COR-L47 (cell line): ENCODE data around the gene CIROP.

Experiments
- DNase-seq: peaks from one replicate; lab custom pipeline; 2025; lab: John Stamatoyannopoulos, UW

CIROP gene

DNA sequence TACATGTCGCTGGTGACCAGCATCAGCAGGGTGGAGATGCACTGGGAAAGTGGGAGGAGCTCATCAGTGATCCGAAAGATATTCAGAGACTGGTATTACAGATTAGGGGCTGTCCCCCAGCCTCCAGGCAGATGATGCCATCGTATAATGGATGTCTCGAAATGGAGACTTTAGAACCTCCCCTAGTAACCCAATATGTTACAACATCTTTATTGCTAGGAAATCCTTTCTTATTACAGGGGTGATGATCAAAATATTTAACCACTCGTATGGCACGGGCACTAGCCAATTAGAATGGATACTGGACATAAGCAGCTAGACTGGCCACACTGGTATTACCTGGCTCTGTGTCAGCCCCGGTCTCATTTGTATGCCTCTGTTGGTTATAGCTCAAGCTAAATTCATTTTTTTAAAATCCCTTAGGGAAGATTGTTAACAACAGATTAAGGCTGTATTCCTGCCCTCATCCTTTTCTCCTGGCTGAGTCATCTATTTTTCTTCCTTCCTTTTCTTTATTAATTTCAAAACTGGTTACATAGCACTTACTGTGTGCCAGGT is 25.0 kb upstream of the CIROP start:
- DNase-seq = no peak

DNA sequence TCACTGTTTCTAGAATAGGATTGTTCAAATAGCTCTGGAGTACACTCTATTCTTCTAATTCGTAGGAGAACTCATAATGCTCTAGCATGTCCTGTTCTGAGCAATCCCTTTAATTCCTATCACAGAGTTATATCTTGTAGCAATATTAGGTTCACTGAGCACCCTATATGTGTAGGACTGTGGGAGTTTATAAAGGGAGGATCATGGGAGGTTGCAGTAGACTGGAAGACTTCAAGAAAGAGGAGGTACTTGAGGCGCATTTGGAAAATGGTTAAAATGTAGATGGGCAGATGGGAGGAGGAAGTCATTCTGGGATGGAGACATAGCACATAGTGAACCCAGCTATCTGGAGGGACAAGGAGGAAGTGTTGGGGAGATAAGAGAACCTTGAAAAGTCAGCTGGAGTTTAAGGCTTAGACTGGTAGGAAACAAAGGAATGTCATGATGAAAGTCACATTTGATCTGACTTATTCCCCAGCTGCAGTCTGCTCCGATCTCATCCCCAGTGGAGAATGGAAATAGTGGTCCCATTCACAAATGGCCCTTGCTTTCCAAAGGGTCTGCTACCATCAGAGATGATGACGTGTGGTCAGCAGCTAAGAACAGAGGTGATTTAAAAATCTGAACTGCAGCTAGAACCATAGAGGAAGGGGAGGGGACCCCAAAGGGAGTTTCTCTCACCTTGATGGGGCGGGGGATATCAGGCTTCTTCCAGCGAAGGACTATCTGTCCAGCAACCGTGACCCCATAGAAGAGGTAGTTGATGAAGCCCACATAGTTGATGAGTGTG is 24.4 kb upstream of the CIROP start:
- no peak for DNase-seq

DNA sequence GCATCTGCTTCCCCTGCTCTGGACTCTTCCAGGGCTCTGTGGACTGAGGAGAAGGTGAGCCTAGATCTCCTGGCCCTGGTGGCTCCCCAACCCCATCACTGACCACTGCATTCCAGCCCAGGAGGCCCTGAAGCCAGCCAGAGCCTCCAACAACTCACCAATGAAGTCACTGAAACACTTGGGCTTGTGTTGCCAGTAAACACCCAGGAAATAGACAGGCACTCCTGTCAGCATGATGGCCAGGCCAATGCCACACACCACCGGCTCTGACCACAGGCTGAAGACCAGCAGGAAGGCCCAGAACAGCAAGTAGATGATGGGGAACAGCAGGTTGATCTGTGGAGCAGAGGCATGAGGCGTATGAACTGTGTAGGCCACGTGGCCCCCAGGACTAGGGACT is 23.1 kb upstream of the CIROP start:
- no peak for DNase-seq

DNA sequence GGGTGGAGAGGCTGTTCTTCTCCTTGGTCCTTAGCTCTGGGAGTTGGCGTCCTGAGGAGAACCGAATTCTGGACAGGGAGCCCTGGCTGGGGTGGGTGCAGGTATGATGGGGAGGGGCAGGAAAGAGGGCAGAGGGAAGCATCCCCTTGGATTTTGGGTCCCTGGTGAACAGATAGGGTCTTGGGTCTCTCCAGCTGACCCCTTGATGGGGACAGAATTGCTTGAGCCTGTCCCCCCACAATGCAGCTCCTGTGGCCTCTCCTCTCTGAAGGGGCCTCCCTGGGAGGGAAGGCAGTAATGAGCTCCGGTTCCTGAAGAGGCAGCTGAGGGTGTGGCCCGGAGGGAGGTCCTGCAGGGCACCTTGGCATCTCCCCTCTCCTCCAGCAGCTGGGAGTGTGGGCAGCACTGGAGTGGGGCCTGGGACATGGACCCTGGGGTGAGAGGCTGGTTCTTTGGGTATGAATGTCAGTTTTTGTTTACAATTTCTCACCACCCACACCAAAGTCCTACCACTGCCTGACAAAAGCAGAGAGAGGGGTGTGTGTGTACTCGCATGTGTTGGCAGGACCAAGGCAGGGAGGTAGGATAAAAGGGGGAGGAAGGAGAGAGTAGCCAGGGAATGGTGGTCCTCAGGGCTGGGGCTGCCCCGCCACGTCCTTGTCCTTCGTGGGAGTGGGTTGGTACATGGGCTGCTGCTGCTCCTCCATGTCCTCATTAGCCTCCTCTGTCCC is 21.9 kb upstream of the CIROP start:
- DNase-seq = no peak

DNA sequence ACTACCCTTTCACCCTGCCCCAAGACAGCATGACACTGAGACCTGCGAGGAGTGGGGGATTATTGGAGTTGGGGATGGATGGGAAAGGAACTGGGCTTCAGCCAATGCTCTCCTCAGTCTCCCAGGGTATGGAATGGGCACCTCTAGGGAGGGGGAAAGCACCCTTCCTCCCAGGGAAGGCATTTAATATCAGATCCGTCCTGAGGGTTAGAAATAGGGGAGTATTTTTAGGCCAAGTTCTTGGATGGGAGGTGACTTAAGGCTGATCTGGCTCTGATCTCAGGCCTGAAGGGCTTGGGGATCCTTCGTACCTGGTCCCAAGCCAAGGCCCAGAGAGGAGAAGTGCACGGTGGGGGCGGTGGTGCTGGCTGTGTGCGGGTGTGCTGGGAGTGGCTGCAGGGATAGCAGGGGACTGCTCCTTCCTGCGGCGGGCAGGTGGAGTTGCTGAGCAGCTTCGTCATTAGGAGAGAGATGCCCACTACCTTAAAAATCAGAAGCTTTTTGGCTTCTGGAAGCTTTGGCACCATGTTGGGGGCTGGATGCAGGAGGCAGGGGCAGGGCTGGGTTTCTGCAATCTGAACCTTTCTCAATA is 21.2 kb upstream of the CIROP start:
- no peak for DNase-seq

DNA sequence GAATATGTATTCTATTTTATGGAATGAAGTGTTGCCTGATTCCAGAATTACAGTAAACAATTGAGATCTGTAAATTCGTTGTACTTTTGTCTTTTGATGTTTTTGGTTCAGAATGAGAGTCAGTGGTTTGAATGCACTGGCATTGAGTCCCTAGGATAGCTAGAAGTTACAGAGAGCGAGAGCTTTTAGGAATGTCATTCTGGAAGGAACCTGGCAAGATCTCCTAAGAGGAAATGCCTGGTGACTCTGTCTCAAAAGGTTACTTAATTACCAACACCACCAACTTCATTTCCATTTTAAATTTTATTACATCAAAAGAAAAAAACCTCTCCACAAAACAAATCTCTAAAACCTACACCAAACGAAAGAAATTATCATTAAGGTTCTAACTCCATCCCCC is 20.2 kb upstream of the CIROP start:
- DNase-seq = no peak

DNA sequence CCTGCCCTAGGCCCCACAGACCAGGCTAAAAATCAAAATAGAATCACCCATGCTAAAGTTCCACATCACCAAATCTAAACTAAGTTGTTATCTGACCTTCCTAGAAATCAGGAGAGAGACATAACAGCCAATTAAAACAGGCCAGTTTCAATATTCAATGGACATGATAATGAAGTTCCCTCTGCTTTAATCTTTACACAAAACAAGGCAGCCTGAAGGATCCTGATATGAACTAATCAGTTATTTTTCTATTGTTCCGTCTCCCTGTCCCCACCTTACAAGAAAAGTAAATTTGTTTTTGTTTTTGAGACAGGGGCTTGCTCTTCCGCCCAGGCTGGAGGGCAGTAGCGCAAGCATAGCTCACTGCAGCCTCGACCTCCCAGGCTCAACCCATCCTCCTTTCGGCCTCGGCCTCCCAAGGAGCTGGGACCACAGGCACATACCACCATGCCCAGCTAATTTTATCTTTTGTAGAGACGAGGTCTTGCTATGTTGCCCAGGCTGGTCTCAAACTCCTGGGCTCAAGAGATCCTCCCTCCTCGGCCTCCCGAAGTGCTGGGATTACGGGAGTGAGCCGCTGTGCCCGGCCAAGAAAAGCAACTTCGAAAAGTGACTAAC is 19.7 kb upstream of the CIROP start:
- no peak for DNase-seq

DNA sequence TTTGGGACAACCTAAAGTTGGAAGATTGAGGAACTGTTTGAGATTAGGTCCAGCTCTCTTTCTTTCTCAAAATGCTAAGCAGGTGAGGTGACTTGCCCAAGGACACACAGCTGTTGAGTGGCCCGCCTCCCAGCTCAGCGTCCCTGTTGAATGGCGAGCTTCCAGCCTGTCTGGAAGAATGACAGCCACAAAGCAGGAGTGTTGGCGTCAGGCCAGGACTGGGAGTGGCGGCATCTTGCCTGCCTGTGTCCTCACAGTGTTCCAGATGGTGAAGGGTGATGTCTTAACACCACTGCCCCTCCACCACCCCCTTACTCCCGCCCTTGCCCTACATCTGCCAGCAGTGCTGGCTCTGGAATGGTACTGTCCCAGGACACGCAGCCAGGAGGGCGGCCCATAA is 18.6 kb upstream of the CIROP start:
- DNase-seq = peak; percentile 55

DNA sequence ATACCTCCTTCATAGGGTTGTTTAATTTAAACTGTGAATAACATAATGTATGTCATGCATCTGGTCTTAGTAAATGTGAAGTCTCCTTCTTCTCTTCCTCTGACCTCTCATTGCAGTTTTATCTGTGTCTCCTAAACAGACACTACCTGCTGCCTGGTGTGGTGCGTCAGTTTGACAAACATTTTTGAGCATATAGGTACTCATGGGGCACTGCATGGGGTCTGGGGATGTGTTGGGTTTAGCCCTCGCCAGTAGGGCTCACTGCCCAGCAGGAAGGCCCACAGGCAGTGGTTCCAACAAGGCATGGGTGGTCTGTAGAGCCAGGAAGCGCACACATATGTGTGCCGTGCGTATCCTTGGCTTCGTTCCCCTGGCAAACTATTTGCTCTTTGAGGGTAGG is 17.3 kb upstream of the CIROP start:
- no peak for DNase-seq

DNA sequence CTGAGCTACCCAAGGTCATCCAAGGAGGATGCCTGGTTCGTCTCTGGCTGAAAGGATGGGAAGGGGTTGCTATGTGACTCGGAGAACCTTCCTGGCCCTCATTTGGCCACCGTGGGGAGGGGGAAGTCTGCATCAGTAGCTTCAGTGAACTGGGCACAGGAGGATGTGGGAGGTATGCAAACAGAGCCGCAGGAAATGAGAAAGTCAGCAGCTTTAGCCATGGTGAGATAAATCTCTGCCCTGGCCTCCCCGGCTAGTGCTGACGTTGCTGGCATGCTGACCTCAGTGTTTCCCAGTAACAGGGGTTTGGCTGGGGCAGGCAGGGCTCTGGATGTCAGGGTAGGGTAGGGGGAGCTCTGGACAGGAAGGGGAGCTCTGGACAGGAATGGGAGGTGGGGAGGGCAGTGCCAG is 16.6 kb upstream of the CIROP start:
- DNase-seq = no peak

DNA sequence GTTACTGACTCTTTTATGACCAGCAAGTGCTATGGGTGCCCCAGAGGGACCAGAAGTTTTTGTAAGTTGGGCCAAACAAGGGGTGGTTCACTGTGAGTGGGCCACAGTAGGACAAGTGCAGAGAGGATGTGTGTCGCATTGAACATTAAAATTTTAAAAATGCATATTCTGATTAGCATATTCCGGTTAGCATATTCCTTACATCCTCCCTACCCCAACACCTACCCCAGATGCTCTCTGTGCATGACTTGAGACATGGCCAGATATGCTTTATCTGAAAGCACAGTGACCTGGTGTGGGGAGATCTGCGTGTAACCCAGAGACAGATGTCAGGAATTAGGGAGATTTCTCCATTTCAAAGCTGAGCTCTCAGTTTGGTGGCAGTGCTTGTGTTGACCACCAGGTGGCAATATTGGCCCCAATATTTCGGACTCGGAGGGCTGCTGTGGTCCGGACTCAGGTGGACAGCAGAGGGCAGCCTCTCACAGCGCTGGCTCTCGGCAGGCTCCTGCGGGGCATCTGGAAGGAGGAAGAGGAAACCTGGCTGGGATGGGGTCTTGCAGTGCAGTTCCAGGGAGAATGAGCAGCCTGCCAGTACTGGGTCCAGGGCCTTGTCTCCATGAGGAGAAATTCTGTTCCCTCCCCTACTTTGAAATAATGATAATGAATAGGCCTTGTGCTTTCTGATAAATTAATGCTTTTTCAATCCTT is 15.9 kb upstream of the CIROP start:
- DNase-seq = peak; percentile 78

DNA sequence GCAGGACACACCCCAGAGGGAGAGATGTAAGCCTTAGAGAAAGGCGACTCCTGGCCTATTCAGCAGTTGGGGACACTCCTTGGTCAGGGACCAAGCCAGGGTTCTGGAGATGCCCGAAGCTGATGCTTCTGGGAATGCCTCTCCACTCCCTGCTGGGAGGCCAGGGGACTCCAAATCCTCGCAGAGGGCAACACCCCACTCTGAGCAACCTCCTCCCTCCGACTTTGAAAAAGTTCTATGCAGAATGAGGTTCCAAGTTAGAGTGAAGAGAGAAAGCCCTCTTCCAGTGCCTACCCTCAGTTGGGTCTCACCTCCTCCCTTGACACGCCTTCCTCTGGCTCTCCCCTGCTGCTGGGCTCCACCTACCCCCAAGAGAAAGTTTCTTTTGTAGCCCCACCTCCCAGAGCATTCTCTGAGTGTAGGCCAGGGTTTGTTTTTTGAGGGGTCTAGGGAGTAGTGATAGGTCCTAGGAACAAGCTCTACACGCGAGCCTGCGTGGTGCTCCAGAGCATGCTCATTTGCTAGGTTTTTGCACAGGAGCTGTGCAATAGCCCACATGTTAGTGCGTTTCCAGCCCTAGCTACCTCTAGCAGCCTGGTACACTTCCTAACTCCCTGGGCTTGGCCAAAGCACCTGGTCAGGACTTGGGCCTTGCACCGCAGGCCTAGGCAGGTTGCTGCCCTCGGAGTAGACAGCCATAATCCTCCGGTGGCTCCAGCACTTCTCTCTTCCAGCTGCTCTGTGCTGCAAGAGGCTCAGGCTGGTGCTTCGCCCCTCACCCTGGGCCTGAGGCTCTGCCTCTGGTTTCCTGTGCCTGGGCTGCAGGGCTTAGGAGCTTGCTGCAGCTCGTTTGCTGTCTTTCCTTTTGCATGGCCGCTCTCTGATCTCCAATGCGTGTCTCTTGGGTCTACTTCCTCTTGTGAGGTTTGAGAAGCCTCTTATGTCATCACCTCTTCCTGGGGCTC is 14.9 kb upstream of the CIROP start:
- DNase-seq = no peak

DNA sequence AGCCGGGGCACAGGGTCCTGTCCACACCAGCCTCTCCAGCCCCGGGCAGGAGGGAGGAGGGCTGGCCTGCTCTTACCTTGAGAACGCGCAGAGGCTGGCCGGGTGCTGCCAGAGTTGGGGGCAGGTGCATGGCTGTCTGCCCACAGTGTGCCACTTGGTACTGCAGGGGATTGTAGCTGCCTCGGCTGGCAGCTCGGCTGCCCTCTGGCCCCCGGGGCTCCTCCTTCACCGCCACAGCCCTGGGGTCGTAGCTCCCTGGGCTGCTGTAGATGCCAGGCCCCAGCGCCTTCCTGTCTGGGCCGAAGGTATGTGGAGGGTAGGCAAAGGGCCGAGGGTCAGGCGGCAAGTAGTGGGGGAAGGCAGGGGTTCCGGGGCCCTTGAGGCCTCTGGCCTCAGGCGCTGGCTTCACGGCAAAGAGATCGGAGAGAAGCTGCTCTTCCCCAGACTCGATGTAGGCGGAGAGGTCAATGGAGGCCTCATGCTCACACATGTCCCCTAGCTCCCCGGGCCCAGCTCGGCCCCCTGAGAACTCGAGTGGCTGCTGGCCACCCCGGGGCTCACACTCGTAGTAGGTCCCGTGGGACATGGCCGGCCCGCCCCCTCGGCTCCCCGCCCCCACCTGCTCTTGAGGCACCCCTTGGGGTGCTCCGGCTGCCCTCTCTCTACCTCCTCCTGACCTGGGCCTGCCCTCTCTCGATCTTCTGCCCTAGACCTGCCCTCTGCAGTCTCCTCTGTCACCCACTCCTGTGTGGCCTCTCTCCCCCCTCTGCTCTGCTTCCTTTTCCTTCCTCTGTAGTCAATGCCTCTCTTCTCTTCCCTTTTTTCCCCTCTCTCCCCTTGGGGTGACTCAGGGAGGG is 13.9 kb upstream of the CIROP start, which contains the start of gene CEBPE:
TSS of gene CEBPE (minus strand) at position 750 of the 857 bp plus-strand sequence. CDS start at position 586, 164 bp downstream.
- DNase-seq = no peak

DNA sequence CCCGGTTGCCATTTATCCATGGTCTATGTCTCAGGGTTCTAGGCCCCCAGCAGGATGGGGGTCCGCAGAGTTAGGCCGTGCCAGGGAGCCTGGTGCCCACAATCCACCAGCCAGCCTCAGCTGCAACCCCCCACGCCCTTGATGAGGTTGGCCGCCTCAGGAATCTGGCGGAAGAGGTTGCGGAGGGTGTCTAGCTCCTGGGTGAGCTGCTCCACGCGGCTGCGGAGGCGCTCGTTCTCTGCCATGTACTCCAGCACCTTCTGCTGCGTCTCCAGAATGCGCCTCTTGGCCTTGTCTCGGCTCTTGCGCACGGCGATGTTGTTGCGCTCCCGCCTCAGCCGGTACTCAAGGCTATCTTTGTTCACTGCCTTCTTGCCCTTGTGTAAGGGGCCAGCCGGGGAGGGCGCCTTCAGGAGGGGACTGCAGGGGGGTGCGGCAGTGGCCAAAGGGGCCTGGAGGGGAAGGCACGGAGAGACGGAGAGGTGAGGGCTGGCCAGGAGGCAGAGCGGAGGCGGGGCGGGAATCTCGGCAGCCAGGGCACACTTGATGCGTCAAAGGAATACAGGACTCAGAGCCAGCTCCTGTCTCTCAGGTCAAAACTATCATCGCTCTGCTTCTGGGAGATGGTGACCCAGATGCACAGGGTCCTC is 12.7 kb upstream of the CIROP start:
- DNase-seq = no peak

DNA sequence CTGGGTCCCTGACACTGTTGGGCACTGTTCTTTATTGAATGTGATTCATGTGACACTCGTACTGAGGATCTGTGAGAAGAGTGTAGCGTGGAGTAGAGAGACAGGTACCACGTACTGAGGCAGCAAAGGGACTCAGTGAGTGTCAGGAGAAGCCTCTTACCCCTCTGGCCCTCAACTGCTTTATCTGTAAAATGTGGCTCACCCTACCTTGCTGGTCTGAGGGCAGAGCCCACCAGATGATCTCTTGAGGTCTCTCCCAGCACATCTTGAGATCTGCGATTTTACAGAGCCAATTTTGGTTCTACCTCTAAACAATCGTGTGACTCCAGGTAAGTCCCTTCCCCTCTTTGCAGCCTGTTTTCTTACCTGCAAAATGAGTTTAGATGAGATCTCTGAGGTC is 11.1 kb upstream of the CIROP start:
- DNase-seq = no peak

DNA sequence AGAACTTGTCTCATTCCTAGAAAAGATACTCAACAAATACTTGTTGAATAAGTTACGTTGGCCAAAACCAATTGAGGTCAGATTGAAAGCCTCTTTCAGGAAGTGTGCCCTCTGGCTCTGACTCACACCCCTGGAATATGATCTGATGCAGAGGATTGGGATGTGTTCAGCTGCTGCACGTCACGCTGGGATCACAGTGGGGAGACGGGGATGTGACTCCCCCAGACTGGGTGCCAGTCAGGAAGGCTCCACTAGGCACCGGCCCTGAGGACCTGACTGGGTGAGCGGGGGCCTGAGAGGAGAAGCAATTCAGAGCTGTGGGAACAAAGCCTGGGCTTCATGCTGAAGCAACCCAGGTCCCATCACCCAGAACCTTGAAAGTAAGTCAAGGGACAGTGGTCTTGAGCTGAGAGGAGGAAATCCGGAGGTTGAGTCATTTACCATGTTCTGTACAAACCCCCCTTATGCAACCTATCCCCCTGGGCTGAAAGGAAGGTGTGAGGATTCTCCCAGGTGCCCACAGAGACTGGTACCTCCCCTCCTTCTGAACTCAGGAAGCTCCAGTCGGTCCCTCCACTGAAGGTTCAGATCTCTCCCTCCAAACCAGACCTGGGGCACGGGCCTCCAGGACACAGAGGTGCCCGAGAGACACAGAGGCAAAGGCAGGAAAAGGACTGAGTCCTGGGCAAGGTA is 10.4 kb upstream of the CIROP start:
- no peak for DNase-seq

DNA sequence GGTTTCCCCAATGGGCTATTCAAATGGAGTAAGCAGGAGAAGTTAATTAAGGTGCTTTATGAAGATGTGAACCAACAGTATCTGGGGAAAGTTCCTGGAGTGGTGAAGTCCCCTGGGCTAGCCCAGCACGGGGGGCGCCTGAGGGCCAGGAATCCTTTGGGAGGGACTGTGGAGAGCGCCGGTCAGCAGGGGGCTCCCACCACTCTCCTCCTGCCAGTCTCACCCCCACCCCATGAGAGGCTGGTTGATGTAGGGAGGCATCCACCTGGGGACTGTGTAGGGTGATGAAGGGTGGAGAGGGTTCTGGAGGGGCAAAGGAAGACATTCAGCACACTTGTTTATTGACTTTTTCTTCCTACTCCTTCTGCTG is 9.9 kb upstream of the CIROP start:
- DNase-seq = no peak

DNA sequence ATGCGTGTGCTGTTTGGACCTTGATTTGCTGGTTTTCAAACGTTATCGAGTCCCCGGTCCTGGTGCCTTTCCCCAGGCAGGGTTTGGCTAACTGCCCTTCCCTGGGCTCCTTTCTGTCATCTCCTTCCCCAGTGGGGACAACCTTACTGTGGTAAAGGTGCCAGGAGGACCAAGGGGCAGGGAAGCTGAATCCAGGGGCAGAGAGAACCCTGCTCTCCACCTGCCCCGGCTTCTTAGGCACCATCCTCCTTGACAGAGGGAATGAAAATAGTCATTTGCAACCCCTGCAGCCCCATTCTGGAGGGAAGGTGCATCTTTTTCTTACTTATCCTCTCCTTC is 9.3 kb upstream of the CIROP start:
- no peak for DNase-seq
